NCI-H1436 treated with DMSO at 0.1 percent for 48 hours (cell line): Measurements from ENCODE around the gene ANKRD11.
"Not testable (repeated sequence)": the region's sequence is repeated elsewhere in the genome, so short reads cannot be mapped to it uniquely, and the experiment has no call there.

ENCODE experiments used
- DNase-seq: peaks from one replicate; lab custom pipeline; 2025; lab: John Stamatoyannopoulos, UW

ANKRD11 gene

DNA sequence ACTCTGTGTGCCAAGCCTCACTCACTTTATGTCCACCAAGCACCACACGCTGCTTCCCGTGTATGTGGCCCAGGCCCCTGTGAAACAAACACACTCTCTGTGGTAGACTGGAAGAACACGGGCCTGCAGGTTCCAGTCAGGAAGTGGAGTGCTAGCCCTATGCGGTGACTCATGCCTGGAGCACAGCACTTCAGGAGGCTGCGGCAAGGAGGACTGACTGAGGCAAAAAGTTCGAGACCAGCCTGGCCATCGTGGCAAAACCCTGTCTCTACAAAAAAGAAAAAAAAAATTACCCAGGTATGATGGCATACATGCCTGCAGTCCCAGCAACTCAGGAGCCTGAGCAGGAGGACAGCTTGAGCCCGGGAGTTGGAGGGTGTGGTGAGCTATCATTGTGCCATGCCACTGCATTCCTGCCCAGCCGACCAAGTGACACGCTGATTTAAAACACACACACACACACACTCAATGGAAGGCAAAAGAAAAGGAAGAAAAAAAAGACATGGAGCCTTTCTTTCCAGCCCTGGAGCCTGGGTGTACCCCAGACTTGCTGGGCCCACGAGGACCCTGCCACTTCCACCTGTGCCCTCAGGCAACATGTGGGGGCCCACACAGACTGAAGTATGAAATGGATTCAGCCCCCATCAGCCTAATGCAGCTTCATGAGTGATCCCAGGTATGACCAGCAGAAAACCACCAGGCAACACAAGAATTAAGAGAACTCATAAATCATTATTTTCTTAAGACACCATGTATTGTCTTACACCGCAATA lies 126.6 kb downstream of the ANKRD11 start:
- no peak for DNase-seq

DNA sequence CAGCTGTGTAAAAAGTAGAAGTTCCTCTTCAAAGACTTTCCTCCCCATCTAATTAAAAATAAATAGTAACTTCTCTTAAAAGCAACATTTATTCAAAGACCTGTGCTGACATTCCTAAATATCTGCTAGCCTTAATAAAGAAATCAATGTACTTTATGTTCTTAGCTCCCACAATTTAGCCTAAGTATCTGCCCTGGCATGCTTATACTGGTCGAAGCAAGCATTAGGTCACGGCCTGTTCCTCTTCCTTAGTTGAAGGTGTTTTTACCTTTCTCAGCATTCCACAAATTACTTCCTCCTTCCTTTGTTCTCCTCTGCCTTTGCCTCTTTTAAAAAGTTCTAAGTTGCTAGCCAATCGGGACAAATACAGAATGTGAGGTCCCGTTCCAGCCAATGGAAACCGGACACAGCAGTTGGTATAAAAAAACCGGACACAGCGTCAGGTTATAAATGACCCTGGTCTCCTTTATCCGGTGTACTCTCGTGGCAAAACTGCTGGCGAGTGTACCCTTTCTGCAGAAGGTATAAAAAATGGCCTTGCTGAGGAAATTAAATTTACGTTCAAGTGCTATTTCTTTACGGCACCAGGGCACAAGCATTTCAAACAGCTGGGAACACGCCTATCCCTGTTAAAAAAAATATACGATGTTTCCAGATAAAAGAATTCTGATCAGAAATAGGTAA lies 127.7 kb downstream of the ANKRD11 start:
- not testable (repeated sequence) for DNase-seq

DNA sequence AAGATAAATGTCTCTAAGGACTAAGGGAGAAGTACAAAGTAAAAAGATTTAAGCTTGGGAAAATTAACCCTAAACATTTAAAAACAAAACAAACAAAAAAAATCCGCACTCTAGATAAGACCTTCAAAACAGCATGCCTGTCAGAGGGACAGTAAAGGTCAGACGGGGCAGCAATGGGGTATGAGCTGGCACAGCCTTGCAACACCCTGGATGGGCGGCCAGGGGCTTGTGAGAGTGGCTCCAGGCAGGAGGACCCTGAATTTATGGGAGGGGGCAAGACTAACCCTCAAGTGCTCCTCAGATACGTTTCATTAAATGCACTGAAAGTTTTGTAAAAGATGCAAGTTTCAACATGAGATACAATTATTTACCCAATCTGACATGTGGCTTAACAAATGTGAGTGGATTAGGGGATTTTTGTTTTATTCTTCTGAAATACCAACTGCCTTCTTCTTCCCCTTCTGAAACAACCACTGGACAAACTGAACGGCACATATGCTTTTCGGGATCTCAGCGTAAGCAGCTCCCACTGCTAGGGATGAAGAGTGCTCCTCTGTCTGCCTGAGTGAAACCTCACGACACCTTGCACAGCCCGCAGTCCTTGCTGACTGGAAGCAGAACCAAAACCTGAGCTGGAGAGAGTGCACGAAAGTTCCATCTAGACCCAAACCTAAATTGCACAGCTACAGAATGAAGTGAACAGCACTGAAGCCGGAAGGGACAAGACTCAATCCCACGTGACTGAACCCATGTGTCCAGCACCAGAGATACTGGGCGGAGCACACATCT lies 128.4 kb downstream of the ANKRD11 start:
- no peak for DNase-seq

DNA sequence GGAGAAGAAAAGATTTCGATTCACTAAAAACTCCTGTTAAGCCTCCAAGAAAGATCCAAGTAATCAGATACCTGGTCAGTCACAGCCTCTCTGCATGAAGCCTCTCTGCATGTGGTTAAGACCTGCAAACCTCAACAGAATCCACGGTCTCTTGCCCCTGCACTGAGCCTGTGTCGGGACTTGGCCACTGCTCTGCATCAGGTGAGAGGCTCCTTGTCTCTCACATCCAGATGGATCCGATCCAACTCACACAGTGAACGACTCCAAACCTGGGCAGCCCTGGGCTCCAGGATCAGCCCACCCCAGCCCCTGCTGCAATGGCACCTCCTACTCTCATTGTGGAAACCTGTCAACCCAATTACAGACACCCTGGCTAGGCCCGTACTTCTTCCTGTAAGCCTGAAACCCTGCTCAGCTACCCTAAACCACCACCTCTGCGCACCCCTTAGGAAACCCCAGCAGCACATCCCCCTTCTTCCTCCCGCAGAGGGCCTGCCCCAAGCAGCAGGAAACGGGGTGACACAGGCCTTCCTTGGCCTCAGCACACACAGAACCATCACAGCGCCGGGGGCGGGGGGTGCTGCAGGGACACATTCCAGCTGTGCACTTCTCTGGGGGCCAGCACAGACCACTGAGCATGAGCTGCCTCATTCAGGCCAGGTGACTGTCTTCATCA lies 129.5 kb downstream of the ANKRD11 start:
- no peak for DNase-seq

DNA sequence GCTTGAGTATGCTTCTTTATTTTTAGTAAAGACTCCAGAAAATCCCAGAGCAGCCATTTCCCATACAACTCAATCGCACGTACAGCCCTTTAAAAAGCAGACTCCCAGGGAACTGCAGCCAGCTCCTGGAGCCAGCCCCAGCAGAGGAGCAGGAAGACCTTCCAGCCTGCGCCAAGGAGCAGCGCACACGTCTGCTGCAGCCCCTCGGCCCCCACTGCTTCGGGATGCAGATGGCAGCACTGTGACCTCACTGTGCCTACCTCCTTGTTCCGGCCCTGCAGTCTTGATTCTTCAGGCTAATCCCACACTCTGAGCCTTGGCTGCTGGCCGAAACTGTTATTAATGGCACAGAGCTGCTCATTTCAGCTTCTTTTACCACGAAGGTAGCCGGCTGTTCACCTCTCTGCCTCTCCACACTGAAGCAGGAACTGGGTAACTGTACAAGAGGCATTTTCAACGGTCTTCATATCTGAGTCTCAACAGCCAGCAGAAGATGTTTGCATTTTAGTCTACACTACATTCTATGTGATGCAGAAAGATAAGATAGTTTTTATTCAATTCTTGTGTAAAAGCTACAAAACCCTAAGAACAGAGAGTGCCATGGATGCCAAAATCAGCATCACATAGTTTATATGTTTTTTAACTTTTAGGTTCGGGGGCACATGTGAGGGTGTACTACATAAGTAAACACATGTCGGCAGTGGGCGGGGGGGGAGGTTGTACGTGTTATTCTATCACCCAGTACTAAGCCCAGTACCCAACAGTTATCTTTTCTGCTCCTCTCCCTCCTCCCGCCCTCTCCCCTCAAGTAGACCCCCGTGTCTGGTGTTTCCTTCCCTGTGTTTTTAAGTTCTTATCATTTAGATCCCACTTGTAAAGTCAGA lies 130.9 kb downstream of the ANKRD11 start:
- no peak for DNase-seq

DNA sequence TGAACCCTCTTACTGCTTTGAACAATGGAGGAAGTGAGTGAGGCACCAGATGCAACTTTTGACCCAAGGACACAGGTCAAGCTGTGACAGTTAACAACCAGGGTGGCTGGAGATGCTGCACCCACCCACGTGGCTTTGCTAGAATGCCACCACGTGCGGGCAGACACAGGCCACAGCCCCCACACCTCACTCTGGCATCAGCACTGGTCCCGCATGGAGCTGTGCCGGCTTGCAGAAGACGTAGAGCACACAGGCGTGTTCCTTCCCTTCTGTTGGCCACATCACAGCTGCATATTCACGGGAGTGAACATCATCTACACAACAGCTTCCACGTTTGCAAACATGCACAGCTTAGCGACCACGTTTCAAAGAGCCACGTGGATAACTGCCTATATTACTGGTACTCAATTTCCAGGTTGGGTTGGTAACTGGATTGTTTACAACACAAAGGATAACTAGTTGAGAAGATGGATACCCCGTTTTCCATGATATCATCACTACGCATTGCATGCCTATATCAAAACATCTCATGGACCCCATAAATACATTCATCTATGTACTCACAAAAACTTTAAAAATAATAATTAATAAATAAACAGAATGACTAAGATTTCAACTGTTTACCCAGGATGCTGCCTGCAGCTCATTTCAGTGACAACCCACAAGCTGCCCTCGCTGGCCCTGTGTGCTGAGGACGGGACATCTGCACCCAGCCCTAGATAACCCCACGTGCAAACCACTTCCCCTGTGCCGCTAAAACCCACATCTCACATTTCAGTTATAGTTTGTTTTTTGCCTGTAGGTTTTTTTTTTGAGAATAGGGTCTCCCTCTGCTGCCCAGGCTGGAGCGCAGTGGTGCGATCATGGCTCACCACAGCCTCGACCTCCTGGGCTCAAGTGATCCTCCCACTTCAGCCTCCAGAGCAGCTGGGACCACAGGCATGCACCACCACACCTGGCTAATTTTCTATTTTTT lies 132.0 kb downstream of the ANKRD11 start:
- no peak for DNase-seq

DNA sequence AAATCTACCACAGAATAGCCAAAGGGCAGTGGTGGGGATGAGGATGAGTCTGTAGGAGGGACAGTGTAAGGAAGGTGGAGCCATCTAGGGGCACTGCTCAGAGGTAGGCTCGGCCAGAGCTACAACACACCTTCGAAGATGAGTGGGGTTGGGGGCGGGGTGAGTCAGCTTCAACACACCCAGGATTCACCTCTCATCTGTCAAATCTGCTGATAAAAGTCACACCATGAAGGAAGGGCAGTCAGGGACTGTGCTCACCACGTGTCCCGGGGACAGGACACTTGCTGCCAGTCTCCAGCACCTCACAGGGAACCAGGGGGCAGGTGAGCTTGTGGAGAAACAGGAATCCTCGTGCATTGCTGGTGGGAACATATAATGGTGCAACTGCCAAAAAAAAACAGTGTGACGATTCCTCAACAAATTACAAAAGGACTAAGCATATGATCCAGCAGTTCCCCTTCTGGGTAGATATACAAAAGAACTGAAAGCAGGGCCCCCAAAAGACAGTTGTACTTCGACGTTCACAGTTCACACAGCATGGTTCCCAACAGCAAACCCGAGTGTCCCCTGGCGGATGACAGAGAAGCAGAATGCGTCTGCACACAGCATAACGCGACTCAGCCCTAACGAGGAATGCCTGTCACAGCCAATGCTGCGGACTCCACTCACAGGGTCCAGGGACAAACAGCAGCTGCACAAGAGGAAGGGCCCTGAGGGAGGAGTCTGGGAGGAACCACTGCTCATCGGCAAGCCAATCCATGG lies 133.1 kb downstream of the ANKRD11 start:
- no peak for DNase-seq

DNA sequence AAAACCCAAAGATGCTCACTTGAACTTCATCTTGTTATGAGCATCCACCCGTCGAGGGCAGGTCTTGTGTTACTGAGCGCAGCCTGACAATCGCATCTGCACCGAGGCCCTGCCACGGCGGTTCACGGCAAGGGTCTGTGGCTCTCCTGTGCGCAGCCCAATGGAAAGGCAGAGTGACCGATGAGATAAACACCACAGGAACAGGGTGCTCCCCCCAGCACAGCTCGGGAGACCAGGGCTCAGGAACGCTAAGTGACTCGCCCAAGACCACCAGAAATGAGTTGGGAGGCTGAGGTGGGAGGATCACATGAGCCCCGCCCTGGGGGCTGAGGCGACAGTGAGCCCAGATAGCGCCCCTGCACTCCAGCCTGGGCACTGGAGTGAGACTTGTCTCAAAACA lies 134.7 kb downstream of the ANKRD11 start:
- DNase-seq: no peak

DNA sequence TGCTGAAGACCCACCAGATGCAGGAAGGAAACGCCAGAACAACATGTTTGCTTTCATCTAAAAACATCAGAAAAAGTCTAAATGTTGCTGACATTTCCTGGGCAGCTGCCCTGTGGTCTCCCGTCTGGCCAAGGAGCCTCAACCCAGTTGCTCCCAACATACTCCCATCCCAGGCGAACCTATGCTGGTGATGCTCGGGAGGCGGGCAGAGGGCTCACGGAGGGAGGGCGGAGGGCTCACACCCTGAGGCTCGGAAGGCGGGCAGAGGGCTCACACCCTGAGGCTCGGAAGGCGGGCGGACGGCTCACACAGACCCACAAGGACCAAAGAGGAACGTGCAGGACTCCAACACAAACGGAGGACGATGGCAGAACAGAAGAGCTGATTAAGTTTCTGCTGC lies 135.4 kb downstream of the ANKRD11 start:
- DNase-seq: no peak

DNA sequence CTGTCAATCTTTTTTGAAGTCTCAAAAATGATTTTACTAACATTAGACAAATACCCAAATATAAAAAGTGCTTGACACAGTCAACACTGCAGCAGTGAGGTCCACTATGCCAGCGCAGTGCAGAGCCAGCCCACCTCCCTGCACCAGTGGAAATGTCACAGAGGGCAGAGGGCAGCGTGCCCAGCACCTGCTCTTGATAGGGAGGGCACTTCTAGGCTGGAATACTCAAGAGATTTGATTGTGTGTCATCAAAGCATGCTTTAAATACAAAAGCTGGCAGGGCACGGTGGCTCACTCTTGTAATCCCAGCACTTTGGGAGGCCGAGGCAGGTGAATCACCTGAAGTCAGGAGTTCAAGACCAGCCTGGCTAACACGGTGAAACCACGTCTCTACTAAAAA lies 136.0 kb downstream of the ANKRD11 start:
- no peak for DNase-seq

DNA sequence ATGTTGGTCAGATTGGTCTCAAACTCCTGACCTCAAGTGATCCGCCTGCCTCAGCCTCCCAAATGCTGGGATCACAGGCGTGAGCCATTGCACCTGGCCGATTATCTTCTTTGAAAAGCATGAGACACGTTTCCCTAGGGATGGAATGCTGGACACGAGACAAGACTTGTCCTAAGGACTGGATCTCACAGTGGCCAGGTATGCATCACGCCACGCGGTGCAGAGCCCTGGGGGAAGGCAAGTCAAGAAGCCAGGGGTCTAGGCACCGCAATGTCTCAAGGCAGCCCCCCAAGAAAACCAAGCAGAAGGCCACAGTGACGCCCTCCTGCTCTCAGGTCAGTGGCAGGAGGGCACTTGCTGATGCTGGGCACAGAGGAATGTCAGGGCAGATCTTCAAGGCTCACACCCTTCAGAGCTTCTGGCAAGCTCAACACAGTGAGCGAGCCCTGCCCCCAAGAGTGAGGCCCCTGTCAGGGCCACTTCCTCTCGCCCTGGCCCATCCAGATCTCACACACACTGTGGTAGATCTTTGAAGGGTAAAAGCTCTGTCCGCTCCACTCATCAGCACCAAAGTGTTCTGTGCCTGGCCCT lies 138.2 kb downstream of the ANKRD11 start:
- DNase-seq: no peak

DNA sequence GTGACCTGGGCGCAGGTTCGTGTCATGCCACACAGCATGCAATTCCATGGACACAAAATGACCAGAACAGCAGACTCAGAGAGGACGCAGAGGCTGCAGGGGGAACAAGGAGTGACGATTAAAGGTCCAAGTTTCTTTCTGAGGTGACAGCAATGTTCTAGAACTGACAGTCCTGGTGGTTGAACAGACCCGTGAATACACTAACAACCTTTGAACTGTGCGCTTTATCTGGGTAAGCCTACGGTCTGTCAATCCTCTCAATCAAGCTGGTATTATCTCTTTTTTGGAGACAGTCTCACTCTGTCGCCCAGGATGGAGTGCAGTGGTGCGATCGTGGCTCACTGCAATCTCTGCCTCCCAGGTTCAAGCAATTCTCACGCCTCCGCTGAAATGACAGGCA lies 138.7 kb downstream of the ANKRD11 start:
- no peak for DNase-seq

DNA sequence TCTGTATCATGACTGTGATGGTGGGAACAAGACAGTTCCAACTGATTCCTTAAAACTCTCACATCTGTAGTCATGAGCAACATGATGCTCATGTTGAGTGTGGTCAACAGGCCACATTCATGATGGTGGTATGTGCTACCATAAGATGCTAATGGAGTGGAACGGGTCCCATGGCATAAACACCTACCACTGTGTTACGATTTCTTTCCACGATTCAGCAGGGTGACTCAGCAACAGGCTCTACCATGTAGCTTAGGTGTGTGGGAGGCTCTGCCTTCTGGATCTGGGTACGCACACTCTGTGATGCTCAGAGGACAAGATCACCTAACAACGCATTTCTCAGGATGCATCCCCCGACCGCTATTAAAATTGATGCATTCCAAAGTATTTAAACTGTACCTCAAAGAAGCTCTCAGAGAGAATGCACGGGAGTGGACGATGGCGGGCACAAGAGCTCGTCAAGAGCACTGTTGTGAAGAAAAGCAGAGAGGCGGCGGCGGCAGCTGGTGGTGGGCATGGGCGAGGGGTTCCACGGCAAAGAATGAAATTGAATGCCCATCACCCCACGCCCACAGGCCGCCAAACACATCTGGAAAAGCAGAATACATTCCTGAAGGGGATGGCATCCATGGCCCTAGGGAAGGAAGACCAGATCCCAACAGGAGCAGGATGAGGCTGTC lies 139.5 kb downstream of the ANKRD11 start:
- DNase-seq: no peak

DNA sequence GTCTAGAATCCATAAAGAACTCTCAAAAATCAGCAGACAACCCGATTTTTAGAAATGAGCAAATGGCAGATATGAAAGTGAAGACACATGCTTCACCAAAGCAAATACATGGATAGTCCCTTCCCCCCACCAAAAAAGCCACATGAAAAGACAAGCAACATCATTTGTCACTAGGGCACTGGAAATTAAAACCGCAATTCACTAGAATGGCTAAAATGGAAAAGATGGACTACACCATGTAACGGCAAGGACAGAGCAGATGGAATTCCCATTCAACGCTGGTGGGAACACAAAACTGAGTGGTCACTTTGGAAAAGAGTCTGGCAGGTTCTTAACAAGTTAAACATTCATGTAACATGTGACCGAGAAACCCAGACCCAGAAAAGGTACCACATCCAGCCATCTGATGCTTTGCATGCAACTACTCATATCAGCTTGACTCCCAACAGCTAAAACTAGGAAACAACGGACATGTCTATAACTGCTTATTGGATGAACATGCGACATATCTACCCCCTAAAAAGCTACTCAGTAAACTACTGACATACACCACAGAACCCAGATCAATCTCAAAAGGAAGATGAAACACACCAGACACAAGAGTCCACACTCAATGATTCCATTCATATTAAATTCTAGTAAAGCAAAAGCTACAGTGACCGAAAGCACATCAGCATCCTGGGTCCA lies 140.3 kb downstream of the ANKRD11 start:
- no peak for DNase-seq

DNA sequence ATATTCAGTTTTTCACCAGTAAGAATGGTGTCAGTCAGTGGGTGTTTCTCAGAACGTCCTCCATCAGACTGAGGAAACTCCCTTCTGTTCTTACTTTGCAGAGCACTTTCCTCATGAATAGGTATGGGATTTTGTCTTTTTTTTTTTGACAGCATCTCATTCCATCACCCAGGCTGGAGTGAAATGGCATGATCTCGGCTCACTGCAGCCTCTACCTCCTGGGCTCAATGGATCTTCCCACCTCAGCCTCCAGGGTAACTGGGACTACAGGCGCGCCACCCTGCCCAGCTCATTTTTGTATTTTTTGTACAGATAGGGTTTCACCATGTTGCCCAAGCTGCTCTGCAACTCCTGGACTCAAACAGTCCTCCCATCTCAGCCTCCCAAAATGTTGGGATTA lies 142.6 kb downstream of the ANKRD11 start:
- DNase-seq: no peak

DNA sequence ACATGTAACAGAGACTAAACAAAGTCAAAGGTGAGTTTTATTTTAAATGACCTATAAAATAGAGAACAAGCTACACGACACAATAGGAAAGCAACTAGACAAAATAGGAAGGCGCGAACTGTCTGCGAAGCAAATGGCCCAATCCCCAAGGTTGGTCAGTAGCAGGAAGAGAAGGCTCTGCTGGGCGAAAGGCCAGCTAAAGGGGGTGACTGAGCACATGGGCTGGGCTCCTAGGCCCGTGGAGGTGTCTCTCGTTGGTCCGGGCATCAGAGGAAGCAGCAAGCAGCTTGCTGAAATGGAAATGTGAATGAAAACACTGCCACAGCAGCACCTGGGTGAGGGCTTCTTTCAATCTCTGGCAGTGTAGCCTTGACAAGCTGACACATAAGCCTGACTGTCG lies 143.5 kb downstream of the ANKRD11 start:
- no peak for DNase-seq

DNA sequence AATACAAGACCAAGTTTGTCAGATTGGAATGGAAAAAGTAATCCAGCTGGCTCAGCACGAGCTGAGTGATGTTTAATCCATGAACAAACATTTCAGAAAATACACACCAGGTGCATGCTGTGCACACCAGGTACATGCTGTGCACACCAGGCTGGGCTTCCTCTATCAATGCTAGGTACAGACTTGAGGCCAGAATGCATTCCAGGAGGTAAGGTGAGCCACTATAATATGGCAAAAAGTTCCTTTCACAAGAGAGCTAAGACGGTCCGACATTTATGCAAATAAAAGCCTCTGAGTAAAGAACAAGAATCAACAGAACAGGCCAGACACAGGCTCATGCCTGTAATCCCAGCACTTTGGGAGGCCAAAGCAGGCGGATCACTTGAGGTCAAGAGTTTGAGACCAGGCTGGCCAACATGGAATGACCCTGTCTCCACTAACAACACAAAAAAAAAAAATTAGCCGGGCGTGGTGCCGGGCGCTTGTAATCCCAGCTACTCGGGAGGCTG lies 144.7 kb downstream of the ANKRD11 start:
- DNase-seq: no peak
